ENCODE measurements around the gene NPIPB6. TPM values are rescaled to one million over a fixed set of nuclear protein-coding genes. Genes with fewer than 3 reads are reported as not detected.
"Not testable (repeated sequence)": the region's sequence is repeated elsewhere in the genome, so short reads cannot be mapped to it uniquely, and the experiment has no call there.

Gene NPIPB6
- total and polyA plus RNA-seq, 2 donors (not counting 1 experiment from before 2014, with no cell fraction given): 2.1 to 5.8 TPM

GRCh38 chr16:28330981-28331380 lies 32.3 kb downstream of the NPIPB6 start:
- H3K27me3 ChIP-seq (replicated peaks in 1 of 4; ENCODE audit: control extremely low read depth in 1 of 4, control insufficient read depth in 3 of 4, insufficient read depth in 4 of 4, low read length in 3 of 4); H3K4me1 ChIP-seq (ENCODE audit: control insufficient read depth in 2 of 2, insufficient read depth in 2 of 2, low read length in 2 of 2); DNase-seq; CTCF ChIA-PET; H3K79me2 ChIP-seq (ENCODE audit: control insufficient read depth, insufficient read depth, low read length); H3K36me3 ChIP-seq (replicated peaks in 1 of 2; ENCODE audit: control extremely low read depth in 1 of 2, control insufficient read depth in 1 of 2, extremely low read depth in 1 of 2, insufficient read depth in 2 of 2, low read length in 1 of 2); H4K20me1 ChIP-seq (ENCODE audit: control insufficient read depth, insufficient read depth, low read length, poor library complexity, severe bottlenecking); ATAC-seq (ENCODE audit: low read depth); H3K4me1 Mint-ChIP-seq; H3K9me3 ChIP-seq (ENCODE audit: control extremely low read depth in 1 of 3, control insufficient read depth in 2 of 3, insufficient read depth in 1 of 3, low read length in 2 of 3); H3K4me2 ChIP-seq (replicated peaks; ENCODE audit: low read depth, low read length, poor library complexity, severe bottlenecking); H3K27me3 Mint-ChIP-seq; H3K9ac ChIP-seq (ENCODE audit: low read length); H3K27ac ChIP-seq (ENCODE audit: low read length in 2 of 2); H3K4me3 ChIP-seq (ENCODE audit: control extremely low read depth in 1 of 5, extremely low read depth in 1 of 5, insufficient read depth in 1 of 5, low read depth in 2 of 5, low read length in 4 of 5); H3K27ac Mint-ChIP-seq; H2AFZ ChIP-seq (ENCODE audit: insufficient read depth, low read depth, low read length, poor library complexity, severe bottlenecking); intact Hi-C loops (cut with micrococcal nuclease); H3K4me3 Mint-ChIP-seq; H3K9me3 Mint-ChIP-seq (ENCODE audit: insufficient read depth): not testable (repeated sequence)
- POLR2A ChIA-PET: interaction anchor here (0.6 kb wide), 1 partner anchor 1577 kb away, joined by 4 read pairs; no protein-coding TSS in a partner anchor
- no CpG with 5 or more reads among the region's 2 CpGs for WGBS (ENCODE audit: insufficient coverage)

GRCh38 chr16:28330232-28330631 lies 33.1 kb downstream of the NPIPB6 start:
- CTCF ChIA-PET, H3K27ac Mint-ChIP-seq: not testable (repeated sequence)
- 62% methylated on average over 3 of the region's 9 CpGs for WGBS (ENCODE audit: insufficient coverage)

More at GRCh38 chr16:28330232-28330631, 33.1 kb downstream of the NPIPB6 start:
- H3K4me2 ChIP-seq (replicated peaks; ENCODE audit: low read depth, low read length, poor library complexity, severe bottlenecking); H3K4me3 ChIP-seq (ENCODE audit: control extremely low read depth in 1 of 5, extremely low read depth in 1 of 5, insufficient read depth in 1 of 5, low read depth in 2 of 5, low read length in 4 of 5); H3K4me1 ChIP-seq (ENCODE audit: control insufficient read depth in 2 of 2, insufficient read depth in 2 of 2, low read length in 2 of 2); H3K9me3 Mint-ChIP-seq (ENCODE audit: insufficient read depth); H3K9ac ChIP-seq (ENCODE audit: low read length); H3K27me3 Mint-ChIP-seq; POLR2A ChIA-PET; H2AFZ ChIP-seq (ENCODE audit: insufficient read depth, low read depth, low read length, poor library complexity, severe bottlenecking); H3K27ac ChIP-seq (ENCODE audit: low read length in 2 of 2); H3K79me2 ChIP-seq (ENCODE audit: control insufficient read depth, insufficient read depth, low read length); intact Hi-C loops (cut with micrococcal nuclease); H3K27me3 ChIP-seq (replicated peaks in 1 of 4; ENCODE audit: control extremely low read depth in 1 of 4, control insufficient read depth in 3 of 4, insufficient read depth in 4 of 4, low read length in 3 of 4); H3K36me3 ChIP-seq (replicated peaks in 1 of 2; ENCODE audit: control extremely low read depth in 1 of 2, control insufficient read depth in 1 of 2, extremely low read depth in 1 of 2, insufficient read depth in 2 of 2, low read length in 1 of 2); H3K4me3 Mint-ChIP-seq; H4K20me1 ChIP-seq (ENCODE audit: control insufficient read depth, insufficient read depth, low read length, poor library complexity, severe bottlenecking); H3K4me1 Mint-ChIP-seq; H3K9me3 ChIP-seq (ENCODE audit: control extremely low read depth in 1 of 3, control insufficient read depth in 2 of 3, insufficient read depth in 1 of 3, low read length in 2 of 3): not testable (repeated sequence)
- ATAC-seq (ENCODE audit: low read depth) (peak; percentile 39), DNase-seq (peak; percentile 13)

Measured in B cell (primary cell).